Subcutaneous abdominal adipose tissue (tissue), 5 donors: Measurements from ENCODE around the gene DLGAP3.
"Not testable (repeated sequence)": the region's sequence is repeated elsewhere in the genome, so short reads cannot be mapped to it uniquely, and the experiment has no call there.

ENCODE experiments used
- H3K27ac ChIP-seq: one replicate; pipeline ENCODE4 v1.7.0; 2013; ENCODE audit warnings: low read depth, mild to moderate bottlenecking, inconsistent platforms, low read length, moderate library complexity
- H3K27me3 ChIP-seq, 5 donors: one replicate each; pipeline ENCODE4 v1.7.0; 2013; ENCODE audit warnings: low read length in 5 of 5, inconsistent platforms in 1 of 5; ENCODE audit not compliant: control insufficient read depth in 5 of 5, insufficient read depth in 4 of 5
- H3K36me3 ChIP-seq, 5 donors: one replicate each; pipeline ENCODE4 v1.7.0; 2013; ENCODE audit warnings: low read length in 5 of 5; ENCODE audit not compliant: control insufficient read depth in 5 of 5, insufficient read depth in 5 of 5
- H3K4me1 ChIP-seq, 5 donors: one replicate each; pipeline ENCODE4 v1.7.0; 2013; ENCODE audit warnings: low read length in 5 of 5, mild to moderate bottlenecking in 3 of 5, moderate library complexity in 1 of 5; ENCODE audit not compliant: control insufficient read depth in 5 of 5, insufficient read depth in 5 of 5
- H3K4me3 ChIP-seq, 5 donors: one replicate each; pipeline ENCODE4 v1.7.0; 2013; ENCODE audit warnings: low read length in 5 of 5, low read depth in 1 of 5
- H3K9ac ChIP-seq, 5 donors: one replicate each; pipeline ENCODE4 v1.7.0; 2013; ENCODE audit warnings: low read length in 5 of 5, mild to moderate bottlenecking in 4 of 5, moderate library complexity in 3 of 5
- H3K9me3 ChIP-seq, 5 donors: one replicate each; pipeline ENCODE4 v1.7.0; 2013; ENCODE audit warnings: low read length in 5 of 5; ENCODE audit not compliant: control insufficient read depth in 5 of 5
- donor health status: healthy.
- donor health status: healthy.
- donor health status: healthy.
- donor health status: healthy.
- donor health status: healthy.

The DLGAP3 gene

DNA sequence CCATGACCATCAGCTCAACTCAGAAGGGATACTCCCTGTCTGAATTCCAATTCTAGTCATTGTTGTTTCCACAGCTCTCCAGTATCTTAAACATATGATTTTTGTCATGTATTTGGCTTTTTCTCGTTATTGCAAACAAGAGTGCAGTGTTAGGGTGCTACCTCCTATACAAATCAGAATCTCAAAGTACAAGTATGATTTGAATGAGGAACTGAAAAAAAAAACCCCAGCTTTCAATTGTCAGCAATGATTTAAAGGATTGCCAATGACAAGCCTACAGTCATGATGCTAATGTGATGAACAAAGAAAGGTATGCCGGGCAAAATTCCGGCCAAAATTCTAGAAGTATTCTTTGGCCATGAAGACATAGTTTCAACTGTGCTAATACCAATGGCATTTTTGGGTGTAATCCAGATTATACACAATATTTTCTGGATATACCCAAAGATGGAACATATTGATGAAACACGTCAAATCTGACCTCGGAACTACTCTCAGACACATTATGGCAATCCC is 40.8 kb upstream of the DLGAP3 start:
- H3K9ac ChIP-seq: no peak overlapping the region
- H3K4me1 ChIP-seq: no peaks in the 10 kb centered on the region
- no peaks in the 10 kb centered on the region for H3K9me3 ChIP-seq
- H3K27ac ChIP-seq: no peak overlapping the region
- H3K36me3 ChIP-seq: no peaks in the 10 kb centered on the region
- no peaks in the 10 kb centered on the region for H3K27me3 ChIP-seq
- no peak overlapping the region for H3K4me3 ChIP-seq

GRCh38 chr1:34968297-34968696 is 38.8 kb upstream of the DLGAP3 start:
- not testable (repeated sequence) for H3K36me3 ChIP-seq, H3K9ac ChIP-seq, H3K4me1 ChIP-seq, H3K27ac ChIP-seq, H3K9me3 ChIP-seq, H3K4me3 ChIP-seq, H3K27me3 ChIP-seq

- not testable (repeated sequence) for H3K4me1 ChIP-seq, H3K27ac ChIP-seq, H3K27me3 ChIP-seq, H3K36me3 ChIP-seq, H3K9me3 ChIP-seq, H3K4me3 ChIP-seq, H3K9ac ChIP-seq
These were observed 38.2 kb upstream of the DLGAP3 start for GRCh38 chr1:34967672-34968071.

DNA sequence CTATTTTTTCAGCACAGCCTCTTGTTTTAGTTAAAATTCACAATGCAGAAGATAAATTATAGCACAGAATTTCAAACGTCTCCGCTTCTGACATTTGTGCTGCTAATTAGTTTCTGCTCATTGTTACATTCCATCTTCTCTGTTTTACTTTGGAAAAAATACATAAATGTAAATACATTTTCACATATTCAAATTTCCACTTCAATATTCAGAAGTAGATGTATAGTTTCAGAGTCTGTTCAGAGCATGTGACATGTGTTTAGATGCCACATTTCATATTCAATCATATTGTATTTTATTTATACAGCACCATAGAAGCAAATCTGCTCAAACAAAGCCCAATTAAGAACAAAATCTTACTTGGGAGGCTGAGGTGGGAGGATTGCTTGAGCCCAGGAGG is 36.1 kb upstream of the DLGAP3 start:
- H3K27ac ChIP-seq: no peak overlapping the region
- H3K4me3 ChIP-seq: no peak overlapping the region
- no peaks in the 10 kb centered on the region for H3K27me3 ChIP-seq
- H3K9me3 ChIP-seq: no peaks in the 10 kb centered on the region
- no peaks in the 10 kb centered on the region for H3K4me1 ChIP-seq
- no peak overlapping the region for H3K9ac ChIP-seq
- no peaks in the 10 kb centered on the region for H3K36me3 ChIP-seq

DNA sequence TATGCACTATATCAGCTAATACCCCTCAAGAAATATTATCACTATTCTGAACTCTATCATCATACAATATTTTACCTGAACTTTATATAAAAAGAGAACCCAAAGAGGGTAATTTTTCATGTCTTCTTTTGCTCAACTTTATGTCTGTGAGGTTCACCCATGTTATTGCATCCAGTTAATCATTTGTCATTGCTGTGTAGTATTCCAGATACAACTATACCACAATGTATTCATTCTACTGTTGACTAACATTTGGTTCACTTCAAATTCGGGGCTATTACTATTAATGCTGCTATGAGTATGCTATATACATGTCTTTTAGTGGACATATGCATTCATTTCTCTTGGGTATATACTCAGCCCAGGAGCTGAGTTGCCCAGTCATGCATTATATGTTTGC is 21.0 kb upstream of the DLGAP3 start:
- no peaks in the 10 kb centered on the region for H3K36me3 ChIP-seq
- H3K9me3 ChIP-seq: no peaks in the 10 kb centered on the region
- H3K4me3 ChIP-seq: no peak overlapping the region
- no peak overlapping the region for H3K27ac ChIP-seq
- H3K27me3 ChIP-seq: peaks cover 0 to 8% (median 0%) of the 10 kb centered on the region in 5 donors
- H3K9ac ChIP-seq: no peak overlapping the region
- H3K4me1 ChIP-seq: no peaks in the 10 kb centered on the region

- H3K36me3 ChIP-seq, H3K4me3 ChIP-seq, H3K4me1 ChIP-seq, H3K27ac ChIP-seq, H3K27me3 ChIP-seq, H3K9me3 ChIP-seq, H3K9ac ChIP-seq: not testable (repeated sequence)
These were observed 19.3 kb upstream of the DLGAP3 start for GRCh38 chr1:34948739-34949138.

GRCh38 chr1:34947641-34948314 is 18.3 kb upstream of the DLGAP3 start:
- H3K9me3 ChIP-seq, H3K9ac ChIP-seq, H3K4me1 ChIP-seq, H3K27me3 ChIP-seq, H3K4me3 ChIP-seq, H3K27ac ChIP-seq, H3K36me3 ChIP-seq: not testable (repeated sequence)

DNA sequence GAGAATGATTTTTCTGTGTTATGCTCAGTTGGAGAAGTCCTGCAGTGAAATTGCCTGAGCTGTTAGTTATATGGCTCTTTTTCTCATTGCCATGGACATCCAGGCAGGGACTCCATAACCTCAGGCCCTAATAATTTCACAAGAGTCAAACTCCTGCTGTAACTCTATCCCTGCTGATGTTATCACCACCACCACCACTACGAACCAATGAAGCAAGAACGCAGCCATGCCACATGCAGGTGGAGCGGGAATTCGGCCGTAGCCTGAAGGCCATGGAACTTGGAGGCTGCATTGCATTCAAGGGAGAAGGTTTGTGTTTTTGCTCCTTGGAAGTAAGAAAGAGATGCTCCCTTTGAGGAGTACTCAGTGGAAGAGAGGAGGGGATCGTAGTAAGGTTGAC is 16.8 kb upstream of the DLGAP3 start:
- Histone ChIP-seq H3K27ac (no peak overlapping the region), H3K4me1 (no peaks in the 10 kb centered on the region), H3K36me3 (no peaks in the 10 kb centered on the region), H3K27me3 (peaks cover 0 to 8% (median 0%) of the 10 kb centered on the region in 5 donors), H3K9ac (no peak overlapping the region), H3K4me3 (no peak overlapping the region), H3K9me3 (no peaks in the 10 kb centered on the region)

DNA sequence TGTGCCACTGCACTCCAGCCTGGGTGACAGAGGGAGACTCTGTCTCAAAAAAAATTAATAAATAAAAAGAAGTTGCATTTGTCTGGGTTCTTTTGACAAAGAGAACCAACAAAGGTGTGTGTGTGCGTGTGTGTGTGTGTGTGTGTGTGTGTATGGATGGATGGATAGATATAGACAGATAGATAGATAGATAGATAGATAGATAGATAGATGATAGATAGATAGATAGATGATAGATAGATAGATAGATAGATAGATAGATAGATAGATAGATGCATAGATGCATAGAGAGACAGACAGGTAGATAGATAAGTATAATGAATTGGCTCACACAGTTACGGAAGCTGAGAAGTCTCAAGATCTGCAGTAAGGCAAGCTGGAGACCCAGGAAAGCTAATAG is 12.3 kb upstream of the DLGAP3 start:
- not testable (repeated sequence) for H3K9ac ChIP-seq, H3K4me1 ChIP-seq, H3K27ac ChIP-seq, H3K4me3 ChIP-seq, H3K9me3 ChIP-seq, H3K36me3 ChIP-seq
- H3K27me3 ChIP-seq: peaks cover 0 to 17% (median 0%) of the 10 kb centered on the region in 5 donors

GRCh38 chr1:34930702-34931071 is 1.2 kb upstream of the DLGAP3 start:
- H3K36me3 ChIP-seq: no peaks in the 10 kb centered on the region
- no peak overlapping the region for H3K27ac ChIP-seq
- no peak overlapping the region for H3K4me3 ChIP-seq
- H3K9ac ChIP-seq: no peak overlapping the region
- H3K4me1 ChIP-seq: peaks cover 0 to 14% (median 12%) of the 10 kb centered on the region in 5 donors
- H3K9me3 ChIP-seq: peaks cover 0 to 5% (median 0%) of the 10 kb centered on the region in 5 donors
- H3K27me3 ChIP-seq: peaks cover 21 to 47% (median 34%) of the 10 kb centered on the region in 5 donors
